Measurements from ENCODE around the gene EPHA2. TPM values are rescaled to one million over a fixed set of nuclear protein-coding genes. Genes with fewer than 3 reads are reported as not detected.
A peak's percentile ranks its signal among the peaks of the same experiment; 100 is the strongest.

The EPHA2 gene
- total RNA-seq, 2 experiments from 2014 or later = not detected

- H3K36me3 Mint-ChIP-seq = no peaks in the 10 kb centered on the region
- ATAC-seq (no peak), DNase-seq (no peak)
- H3K4me1 Mint-ChIP-seq = peaks cover 9% of the 10 kb centered on the region
- H3K27me3 Mint-ChIP-seq = peaks cover 7% of the 10 kb centered on the region
- CTCF ChIA-PET = interaction anchor here (1.0 kb wide), 1 partner anchor 49 kb away, joined by 3 read pairs; no protein-coding TSS in a partner anchor
- H3K9me3 Mint-ChIP-seq (ENCODE audit: low read depth) = no peaks in the 10 kb centered on the region
- no peak overlapping the region for H3K27ac Mint-ChIP-seq
- H3K4me3 Mint-ChIP-seq = no peak overlapping the region
Measured at GRCh38 chr1:16127676-16128337, 28.1 kb downstream of the EPHA2 start.

- H3K4me3 Mint-ChIP-seq = no peak overlapping the region
- H3K27ac Mint-ChIP-seq = no peak overlapping the region
- peaks cover 7% of the 10 kb centered on the region for H3K27me3 Mint-ChIP-seq
- H3K9me3 Mint-ChIP-seq (ENCODE audit: low read depth) = no peaks in the 10 kb centered on the region
- H3K4me1 Mint-ChIP-seq = peaks cover 12% of the 10 kb centered on the region
- ATAC-seq (no peak), DNase-seq (no peak)
- CTCF ChIA-PET = interaction anchor here (1.5 kb wide), 1 partner anchor 44 kb away, joined by 3 read pairs; no protein-coding TSS in a partner anchor
- H3K36me3 Mint-ChIP-seq = no peaks in the 10 kb centered on the region
Measured at GRCh38 chr1:16126743-16127515, 28.9 kb downstream of the EPHA2 start.

GRCh38 chr1:16126160-16126559 is 29.7 kb downstream of the EPHA2 start:
- no peak overlapping the region for H3K4me3 Mint-ChIP-seq
- ATAC-seq (no peak), DNase-seq (no peak)
- no peaks in the 10 kb centered on the region for H3K9me3 Mint-ChIP-seq (ENCODE audit: low read depth)
- H3K27me3 Mint-ChIP-seq = peaks cover 7% of the 10 kb centered on the region
- H3K27ac Mint-ChIP-seq = no peak overlapping the region
- CTCF ChIA-PET = interaction anchor here (1.5 kb wide), 1 partner anchor 43 kb away, joined by 3 read pairs; no protein-coding TSS in a partner anchor
- no peaks in the 10 kb centered on the region for H3K36me3 Mint-ChIP-seq
- H3K4me1 Mint-ChIP-seq = peaks cover 12% of the 10 kb centered on the region

GRCh38 chr1:16125483-16125882 is 30.4 kb downstream of the EPHA2 start:
- Mint-ChIP-seq H3K9me3 (ENCODE audit: low read depth) (no peaks in the 10 kb centered on the region), H3K27ac (no peak overlapping the region)

GRCh38 chr1:16125088-16125470 is 30.8 kb downstream of the EPHA2 start:
- H3K27me3 Mint-ChIP-seq = peaks cover 5% of the 10 kb centered on the region
- no peaks in the 10 kb centered on the region for H3K9me3 Mint-ChIP-seq (ENCODE audit: low read depth)
- H3K4me1 Mint-ChIP-seq = peaks cover 12% of the 10 kb centered on the region
- no peak for ATAC-seq
- no peak for DNase-seq
- CTCF ChIA-PET = no interaction called here
- H3K36me3 Mint-ChIP-seq = no peaks in the 10 kb centered on the region
- H3K27ac Mint-ChIP-seq = no peak overlapping the region
- H3K4me3 Mint-ChIP-seq = no peak overlapping the region

More at GRCh38 chr1:16125483-16125882, 30.4 kb downstream of the EPHA2 start:
- Mint-ChIP-seq H3K4me1 (peaks cover 12% of the 10 kb centered on the region), H3K4me3 (no peak overlapping the region), H3K27me3 (peaks cover 5% of the 10 kb centered on the region), H3K36me3 (no peaks in the 10 kb centered on the region)
- CTCF ChIA-PET = interaction anchor here (1.5 kb wide), 1 partner anchor 43 kb away, joined by 3 read pairs; no protein-coding TSS in a partner anchor
- ATAC-seq (no peak), DNase-seq (no peak)

- no peaks in the 10 kb centered on the region for H3K36me3 Mint-ChIP-seq
- peaks cover 12% of the 10 kb centered on the region for H3K4me1 Mint-ChIP-seq
- CTCF ChIA-PET = interaction anchor here (1.1 to 2.5 kb wide), 2 partner anchors 42 to 46 kb away, joined by 5 to 10 read pairs; no protein-coding TSS in a partner anchor
- DNase-seq (no peak), ATAC-seq (no peak)
- no peak overlapping the region for H3K4me3 Mint-ChIP-seq
- H3K27ac Mint-ChIP-seq = no peak overlapping the region
- H3K9me3 Mint-ChIP-seq (ENCODE audit: low read depth) = no peaks in the 10 kb centered on the region
- H3K27me3 Mint-ChIP-seq = peaks cover 5% of the 10 kb centered on the region
Measured at GRCh38 chr1:16124377-16125087, 31.3 kb downstream of the EPHA2 start.

GRCh38 chr1:16122916-16123315 is 33.0 kb downstream of the EPHA2 start:
- Mint-ChIP-seq H3K36me3 (no peaks in the 10 kb centered on the region), H3K4me1 (peaks cover 12% of the 10 kb centered on the region), H3K27ac (no peak overlapping the region), H3K9me3 (ENCODE audit: low read depth) (no peaks in the 10 kb centered on the region), H3K27me3 (peaks cover 5% of the 10 kb centered on the region), H3K4me3 (no peak overlapping the region)
- DNase-seq (peak; percentile 50), ATAC-seq (peak; percentile 51)
- CTCF ChIA-PET = interaction anchor here (0.8 to 2.5 kb wide), 3 partner anchors 39 to 44 kb away, joined by 3 to 10 read pairs (median 4); no protein-coding TSS in a partner anchor

- ATAC-seq (no peak), DNase-seq (no peak)
- Mint-ChIP-seq H3K27me3 (peaks cover 2% of the 10 kb centered on the region), H3K4me3 (no peak overlapping the region), H3K27ac (no peak overlapping the region), H3K9me3 (ENCODE audit: low read depth) (no peaks in the 10 kb centered on the region), H3K36me3 (no peaks in the 10 kb centered on the region), H3K4me1 (peaks cover 12% of the 10 kb centered on the region)
- CTCF ChIA-PET = interaction anchor here (0.8 to 2.5 kb wide), 3 partner anchors 39 to 44 kb away, joined by 3 to 10 read pairs (median 4); no protein-coding TSS in a partner anchor
Measured at GRCh38 chr1:16122350-16122881, 33.5 kb downstream of the EPHA2 start.

- CTCF ChIA-PET = interaction anchor here (0.7 to 1.4 kb wide), 2 partner anchors 27 to 348 kb away, joined by 3 to 5 read pairs; no protein-coding TSS in a partner anchor
- Mint-ChIP-seq H3K27ac (no peak overlapping the region), H3K36me3 (no peaks in the 10 kb centered on the region), H3K4me1 (peaks cover 12% of the 10 kb centered on the region), H3K9me3 (ENCODE audit: low read depth) (no peaks in the 10 kb centered on the region), H3K27me3 (no peaks in the 10 kb centered on the region), H3K4me3 (no peak overlapping the region)
- no peak for ATAC-seq
- no peak for DNase-seq
Measured at GRCh38 chr1:16120940-16121410, 34.9 kb downstream of the EPHA2 start.

- CTCF ChIA-PET = interaction anchor here (0.9 to 1.4 kb wide), 2 partner anchors 27 to 41 kb away, joined by 4 to 5 read pairs; no protein-coding TSS in a partner anchor
- DNase-seq (no peak), ATAC-seq (no peak)
- Mint-ChIP-seq H3K36me3 (no peaks in the 10 kb centered on the region), H3K4me1 (peaks cover 12% of the 10 kb centered on the region), H3K9me3 (ENCODE audit: low read depth) (no peaks in the 10 kb centered on the region), H3K27ac (no peak overlapping the region), H3K27me3 (no peaks in the 10 kb centered on the region), H3K4me3 (no peak overlapping the region)
Measured at GRCh38 chr1:16120407-16120806, 35.5 kb downstream of the EPHA2 start.

GRCh38 chr1:16119926-16120325 is 35.9 kb downstream of the EPHA2 start:
- CTCF ChIA-PET = interaction anchor here (0.9 kb wide), 1 partner anchor 41 kb away, joined by 4 read pairs; no protein-coding TSS in a partner anchor

GRCh38 chr1:16119504-16119903 is 36.4 kb downstream of the EPHA2 start:
- H3K4me1 Mint-ChIP-seq = peaks cover 12% of the 10 kb centered on the region
- H3K4me3 Mint-ChIP-seq = no peak overlapping the region
- ATAC-seq = no peak
- CTCF ChIA-PET = interaction anchor here (0.9 kb wide), 1 partner anchor 41 kb away, joined by 4 read pairs; no protein-coding TSS in a partner anchor
- DNase-seq = no peak
- no peaks in the 10 kb centered on the region for H3K36me3 Mint-ChIP-seq
- H3K27ac Mint-ChIP-seq = no peak overlapping the region
- no peaks in the 10 kb centered on the region for H3K27me3 Mint-ChIP-seq
- H3K9me3 Mint-ChIP-seq (ENCODE audit: low read depth) = no peaks in the 10 kb centered on the region

More at GRCh38 chr1:16119926-16120325, 35.9 kb downstream of the EPHA2 start:
- H3K4me1 Mint-ChIP-seq = peaks cover 12% of the 10 kb centered on the region
- H3K27ac Mint-ChIP-seq = no peak overlapping the region
- H3K36me3 Mint-ChIP-seq = no peaks in the 10 kb centered on the region
- no peak for DNase-seq
- no peak overlapping the region for H3K4me3 Mint-ChIP-seq
- no peaks in the 10 kb centered on the region for H3K27me3 Mint-ChIP-seq
- no peaks in the 10 kb centered on the region for H3K9me3 Mint-ChIP-seq (ENCODE audit: low read depth)
- ATAC-seq = no peak

All from activated CD8-positive, alpha-beta memory T cell treated with anti-CD3 and anti-CD28 coated beads, Interleukin-2, amount 10 ng/mL, durations not matched to agents 7 days and 5 days (primary cell).